SK-N-MC (cell line): Measurements from ENCODE around the gene KIAA1671.

Experiments
- EZH2 ChIP-seq: fragments of 200-600 bp; sonication (generic); IDR thresholded peaks from one replicate; pipeline ENCODE4 v1.6.1; 2017; ENCODE audit warnings: antibody characterized with exemption
- FOXP2 ChIP-seq: optimal IDR thresholded peaks from 2 replicates; pipeline ENCODE3; 2011; ENCODE audit warnings: mild to moderate bottlenecking, moderate library complexity; ENCODE audit not compliant: insufficient read depth; ENCODE audit errors: extremely low read length, control extremely low read depth
- POLR2AphosphoS5 ChIP-seq: IDR thresholded peaks from 2 replicates; pipeline ENCODE4 v1.6.1; 2012; ENCODE audit warnings: mild to moderate bottlenecking, low read depth, low read length, borderline replicate concordance

DNA sequence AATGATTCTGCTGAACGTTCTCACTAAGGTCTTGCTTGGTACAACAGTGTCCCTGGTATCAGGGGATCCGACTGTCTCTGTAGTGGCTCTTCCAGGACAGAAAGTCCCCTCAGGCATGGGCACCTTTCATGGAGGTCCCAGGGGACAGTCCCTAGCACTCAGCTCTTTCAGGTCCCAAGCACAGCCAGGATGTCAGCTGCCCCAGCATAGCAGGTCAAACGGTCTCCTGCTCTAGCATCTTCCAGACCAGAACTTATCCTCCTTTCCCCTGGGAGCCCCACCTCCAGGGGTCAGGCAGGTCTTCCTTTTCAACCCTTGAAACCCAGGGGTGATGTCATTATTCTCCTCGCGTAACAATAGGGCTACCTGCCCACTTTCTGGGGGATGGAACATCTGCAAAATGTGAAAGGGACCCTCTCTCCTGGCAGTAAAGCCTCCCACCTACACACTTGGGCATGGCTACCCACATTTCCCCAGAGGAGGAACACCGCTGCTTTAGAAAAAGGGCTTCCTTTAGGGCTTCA lies 222.4 kb downstream of the KIAA1671 start:
- TF ChIP-seq POLR2AphosphoS5 (no peak), EZH2 (no peak), FOXP2 (no peak)
